Naive B cell (primary cell): Measurements from ENCODE around the gene ZNF625. TPM values are rescaled to one million over a fixed set of nuclear protein-coding genes. Genes with fewer than 3 reads are reported as not detected.
"Not testable (repeated sequence)": the region's sequence is repeated elsewhere in the genome, so short reads cannot be mapped to it uniquely, and the experiment has no call there.

Source experiments
- ATAC-seq, 2 donors: fragments of 150-1000 bp; cut with Tn5 transposase; 2 replicates each; pipeline ENCODE4 v1.10.0; 2021; ENCODE audit warnings: low read depth in 2 of 2, mild to moderate bottlenecking in 2 of 2, moderate library complexity in 2 of 2
- DNase-seq: peaks from one replicate; pipeline ENCODE4 v3.0.0; 2022
- H3K27ac Mint-ChIP-seq, 6 donors: one replicate each; pipeline ENCODE4 v1.8.0; 2020 to 2022; ENCODE audit warnings: mild to moderate bottlenecking in 6 of 6, mixed read lengths in 6 of 6, moderate library complexity in 5 of 6, inconsistent platforms in 2 of 6
- H3K27me3 Mint-ChIP-seq, 3 donors: one replicate each; pipeline ENCODE4 v1.8.0; 2021 to 2022; ENCODE audit warnings: mixed read lengths in 3 of 3, mild to moderate bottlenecking in 1 of 3
- H3K36me3 Mint-ChIP-seq, 2 donors: one replicate each; pipeline ENCODE4 v1.8.0; 2020 to 2022; ENCODE audit warnings: mixed read lengths in 2 of 2, inconsistent platforms in 1 of 2, mild to moderate bottlenecking in 1 of 2
- H3K4me1 Mint-ChIP-seq, 3 donors: one replicate each; pipeline ENCODE4 v1.8.0; 2020 to 2022; ENCODE audit warnings: mixed read lengths in 3 of 3, inconsistent platforms in 1 of 3, mild to moderate bottlenecking in 1 of 3, moderate library complexity in 1 of 3
- H3K4me3 Mint-ChIP-seq, 8 donors: one replicate each; pipeline ENCODE4 v1.8.0; 2020 to 2022; ENCODE audit warnings: mild to moderate bottlenecking in 8 of 8, mixed read lengths in 8 of 8, moderate library complexity in 8 of 8, inconsistent platforms in 2 of 8
- H3K9me3 Mint-ChIP-seq, 7 donors: one replicate each; pipeline ENCODE4 v1.8.0; 2020 to 2022; ENCODE audit warnings: mixed read lengths in 7 of 7, mild to moderate bottlenecking in 5 of 7, inconsistent platforms in 2 of 7, moderate library complexity in 1 of 7
- polyA plus RNA-seq, 6 donors: library from polyadenylated mRNA; unstranded; fragments of 300-500 nt; fragmentation: Illumina TruSeq; gene quantifications; one replicate each; pipeline ENCODE4 v1.2.3, GENCODE V29; 2021; ENCODE audit warnings: low read depth in 6 of 6

The ZNF625 gene
- polyA plus RNA-seq, 6 donors from 2014 or later = 0.47 to 1.2 (median 0.95) TPM; not detected in 1

- Mint-ChIP-seq H3K9me3 (peaks cover 0 to 5% (median 0%) of the 10 kb centered on the region in 7 donors), H3K36me3 (peaks cover 1 to 2% of the 10 kb centered on the region in 2 donors), H3K27ac (no peak overlapping the region), H3K4me1 (no peaks in the 10 kb centered on the region), H3K27me3 (no peaks in the 10 kb centered on the region), H3K4me3 (no peak overlapping the region)
- DNase-seq = no peak
- ATAC-seq = no peak
Measured at GRCh38 chr19:12117201-12117970, 39.1 kb downstream of the ZNF625 start.

- Mint-ChIP-seq H3K4me3 (no peak overlapping the region), H3K27me3 (no peaks in the 10 kb centered on the region), H3K9me3 (peaks cover 0 to 5% (median 0%) of the 10 kb centered on the region in 7 donors), H3K27ac (no peak overlapping the region), H3K4me1 (no peaks in the 10 kb centered on the region), H3K36me3 (peaks cover 7 to 12% of the 10 kb centered on the region in 2 donors)
- DNase-seq (no peak), ATAC-seq (no peak)
Measured at GRCh38 chr19:12113121-12113520, 43.4 kb downstream of the ZNF625 start.

GRCh38 chr19:12112701-12113100, 43.8 kb downstream of the ZNF625 start:
- Mint-ChIP-seq H3K4me1 (no peaks in the 10 kb centered on the region), H3K27ac (no peak overlapping the region), H3K36me3 (peaks cover 7 to 12% of the 10 kb centered on the region in 2 donors), H3K4me3 (no peak overlapping the region), H3K9me3 (peaks cover 0 to 5% (median 0%) of the 10 kb centered on the region in 7 donors), H3K27me3 (no peaks in the 10 kb centered on the region)
- ATAC-seq (no peak), DNase-seq (no peak)

- no peak overlapping the region for H3K4me3 Mint-ChIP-seq
- DNase-seq (no peak), ATAC-seq (no peak)
- H3K27ac Mint-ChIP-seq = no peak overlapping the region
- H3K9me3 Mint-ChIP-seq = peaks cover 0 to 5% (median 0%) of the 10 kb centered on the region in 7 donors
- no peaks in the 10 kb centered on the region for H3K27me3 Mint-ChIP-seq
- peaks cover 7 to 12% of the 10 kb centered on the region in 2 donors for H3K36me3 Mint-ChIP-seq
- H3K4me1 Mint-ChIP-seq = no peaks in the 10 kb centered on the region
Measured at GRCh38 chr19:12111943-12112637, 44.4 kb downstream of the ZNF625 start.

- ATAC-seq = no peak
- H3K27me3 Mint-ChIP-seq = no peaks in the 10 kb centered on the region
- no peaks in the 10 kb centered on the region for H3K4me1 Mint-ChIP-seq
- H3K27ac Mint-ChIP-seq = no peak overlapping the region
- H3K4me3 Mint-ChIP-seq = no peak overlapping the region
- peaks cover 0 to 5% (median 0%) of the 10 kb centered on the region in 7 donors for H3K9me3 Mint-ChIP-seq
- DNase-seq = no peak
- H3K36me3 Mint-ChIP-seq = peaks cover 7 to 12% of the 10 kb centered on the region in 2 donors
Measured at GRCh38 chr19:12111176-12111575, 45.4 kb downstream of the ZNF625 start.

GRCh38 chr19:12103909-12104308, 52.6 kb downstream of the ZNF625 start:
- not testable (repeated sequence) for H3K27me3 Mint-ChIP-seq, DNase-seq, H3K27ac Mint-ChIP-seq, H3K9me3 Mint-ChIP-seq, ATAC-seq, H3K4me1 Mint-ChIP-seq, H3K36me3 Mint-ChIP-seq, H3K4me3 Mint-ChIP-seq

- H3K9me3 Mint-ChIP-seq = peaks cover 0 to 9% (median 2%) of the 10 kb centered on the region in 7 donors
Measured at GRCh38 chr19:12098040-12098439, 58.5 kb downstream of the ZNF625 start.

GRCh38 chr19:12095111-12095790, 61.3 kb downstream of the ZNF625 start:
- ATAC-seq (no peak), DNase-seq (no peak)
- no peak overlapping the region for H3K4me3 Mint-ChIP-seq
- no peak overlapping the region for H3K27ac Mint-ChIP-seq
- H3K36me3 Mint-ChIP-seq = peaks cover 0 to 8% of the 10 kb centered on the region in 2 donors
- H3K27me3 Mint-ChIP-seq = peaks cover 0 to 5% (median 0%) of the 10 kb centered on the region in 3 donors
- H3K4me1 Mint-ChIP-seq = peaks cover 10 to 22% (median 18%) of the 10 kb centered on the region in 3 donors
- peaks cover 0 to 9% (median 2%) of the 10 kb centered on the region in 7 donors for H3K9me3 Mint-ChIP-seq

More at GRCh38 chr19:12098040-12098439, 58.5 kb downstream of the ZNF625 start:
- no peak overlapping the region for H3K4me3 Mint-ChIP-seq
- no peak overlapping the region for H3K27ac Mint-ChIP-seq
- H3K36me3 Mint-ChIP-seq = peaks cover 0 to 8% of the 10 kb centered on the region in 2 donors
- peaks cover 0 to 5% (median 0%) of the 10 kb centered on the region in 3 donors for H3K27me3 Mint-ChIP-seq
- H3K4me1 Mint-ChIP-seq = peaks cover 3 to 6% (median 4%) of the 10 kb centered on the region in 3 donors
- ATAC-seq = no peak
- no peak for DNase-seq

Other genes starting within 250 kb of the ZNF625 start
- 1 to 10 TPM in 5 of 6 donors, not detected in 1; 1.9 to 4.6 (median 3.3) TPM for gene ZNF700, start 231.6 kb downstream of the ZNF625 start, polyA plus RNA-seq
- 1 to 10 TPM in 5 of 6 donors, not detected in 1; 3.8 to 8.2 (median 6.0) TPM for gene ZNF763, start 191.7 kb downstream of the ZNF625 start, polyA plus RNA-seq
- gene ZNF433, start 121.1 kb downstream of the ZNF625 start, polyA plus RNA-seq = 10 to 100 TPM in 1 of 6 donors, 1 to 10 TPM in 5; 2.2 to 11.0 (median 5.0) TPM
- under 1 TPM in 2 of 6 donors, not detected in 4; 0.14 to 0.27 TPM for gene ZNF878, start 103.8 kb downstream of the ZNF625 start, polyA plus RNA-seq
- 10 to 100 TPM in 5 of 6 donors, 1 to 10 TPM in 1; 6.5 to 44.1 (median 19.2) TPM for gene ZNF844, start 92.0 kb downstream of the ZNF625 start, polyA plus RNA-seq
- gene ZNF20, start 16.4 kb downstream of the ZNF625 start, polyA plus RNA-seq = 1 to 10 TPM; 1.8 to 5.5 (median 2.9) TPM
- 10 to 100 TPM; 21.6 to 33.2 (median 25.2) TPM for gene ZNF136, start 6.4 kb upstream of the ZNF625 start, polyA plus RNA-seq
- gene ZNF44, start 138.1 kb upstream of the ZNF625 start, polyA plus RNA-seq = 10 to 100 TPM; 13.9 to 21.7 (median 15.3) TPM
- 1 to 10 TPM; 2.6 to 6.0 (median 3.9) TPM for gene ZNF563, start 176.9 kb upstream of the ZNF625 start, polyA plus RNA-seq
- 1 to 10 TPM in 5 of 6 donors, not detected in 1; 1.7 to 2.5 (median 2.1) TPM for gene ZNF442, start 208.9 kb upstream of the ZNF625 start, polyA plus RNA-seq
- 1 to 10 TPM; 2.0 to 9.5 (median 5.9) TPM for gene ZNF799, start 244.5 kb upstream of the ZNF625 start, polyA plus RNA-seq